ENCODE results near the gene PDZRN3. TPM values are rescaled to one million over a fixed set of nuclear protein-coding genes. Genes with fewer than 3 reads are reported as not detected.

Gene PDZRN3
- total RNA-seq, 1 experiment from 2014 or later: 0.24 TPM

DNA sequence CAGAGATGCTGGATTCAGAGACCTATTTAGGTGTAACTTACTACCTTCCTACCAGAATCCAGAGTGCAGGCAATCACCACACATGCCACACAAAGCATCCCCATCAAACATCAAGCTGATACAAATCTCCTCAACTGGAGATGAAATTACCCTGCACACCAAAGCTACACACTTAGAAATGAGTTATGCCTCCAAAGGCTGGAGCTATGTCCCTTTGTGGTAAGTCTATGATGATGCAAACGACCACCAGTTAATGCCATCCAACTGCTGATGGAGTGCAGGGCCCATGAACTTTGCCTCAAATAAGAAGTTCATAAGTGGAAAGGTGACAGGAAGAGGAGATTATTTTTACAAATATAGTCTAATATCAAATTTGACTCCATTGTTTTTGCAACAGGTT lies 38.1 kb downstream of the PDZRN3 start:
- H3K36me3 ChIP-seq (ENCODE audit: insufficient read depth, low read length, poor library complexity, severe bottlenecking): no peaks in the 10 kb centered on the region
- intact Hi-C loops (cut with micrococcal nuclease; ENCODE audit: unreplicated experiment): no loop called here
- POLR2A ChIA-PET (ENCODE audit: low non-redundant PET): no interaction called here
- no peaks in the 10 kb centered on the region for H3K27me3 ChIP-seq (replicated peaks; ENCODE audit: insufficient read depth, low read depth, low read length, poor library complexity)
- H3K9me3 ChIP-seq (ENCODE audit: low read depth, low read length, poor library complexity, severe bottlenecking): no peaks in the 10 kb centered on the region
- no peak overlapping the region for H3K4me3 ChIP-seq (ENCODE audit: low read depth, low read length, poor library complexity, severe bottlenecking)
- no peak for TF ChIP-seq EZH2 (IDR thresholded peaks at IDR 0.05; ENCODE audit: borderline replicate concordance, low read depth, low read length, poor library complexity, severe bottlenecking)
- TF ChIP-seq, protein P1, sequence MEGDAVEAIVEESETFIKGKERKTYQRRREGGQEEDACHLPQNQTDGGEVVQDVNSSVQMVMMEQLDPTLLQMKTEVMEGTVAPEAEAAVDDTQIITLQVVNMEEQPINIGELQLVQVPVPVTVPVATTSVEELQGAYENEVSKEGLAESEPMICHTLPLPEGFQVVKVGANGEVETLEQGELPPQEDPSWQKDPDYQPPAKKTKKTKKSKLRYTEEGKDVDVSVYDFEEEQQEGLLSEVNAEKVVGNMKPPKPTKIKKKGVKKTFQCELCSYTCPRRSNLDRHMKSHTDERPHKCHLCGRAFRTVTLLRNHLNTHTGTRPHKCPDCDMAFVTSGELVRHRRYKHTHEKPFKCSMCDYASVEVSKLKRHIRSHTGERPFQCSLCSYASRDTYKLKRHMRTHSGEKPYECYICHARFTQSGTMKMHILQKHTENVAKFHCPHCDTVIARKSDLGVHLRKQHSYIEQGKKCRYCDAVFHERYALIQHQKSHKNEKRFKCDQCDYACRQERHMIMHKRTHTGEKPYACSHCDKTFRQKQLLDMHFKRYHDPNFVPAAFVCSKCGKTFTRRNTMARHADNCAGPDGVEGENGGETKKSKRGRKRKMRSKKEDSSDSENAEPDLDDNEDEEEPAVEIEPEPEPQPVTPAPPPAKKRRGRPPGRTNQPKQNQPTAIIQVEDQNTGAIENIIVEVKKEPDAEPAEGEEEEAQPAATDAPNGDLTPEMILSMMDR (conservative IDR thresholded peaks at IDR 0.05; ENCODE audit: low read depth, low read length): no peak
- no peaks in the 10 kb centered on the region for H3K4me1 ChIP-seq (ENCODE audit: insufficient read depth, low read length, poor library complexity, severe bottlenecking)
- no TSS peak for BruUV-seq (replicated peaks)
- H3K27ac ChIP-seq (ENCODE audit: low read depth, low read length, poor library complexity, severe bottlenecking): no peak overlapping the region
- CTCF ChIA-PET: no interaction called here
- no peak for DNase-seq (ENCODE audit: low spot score)

DNA sequence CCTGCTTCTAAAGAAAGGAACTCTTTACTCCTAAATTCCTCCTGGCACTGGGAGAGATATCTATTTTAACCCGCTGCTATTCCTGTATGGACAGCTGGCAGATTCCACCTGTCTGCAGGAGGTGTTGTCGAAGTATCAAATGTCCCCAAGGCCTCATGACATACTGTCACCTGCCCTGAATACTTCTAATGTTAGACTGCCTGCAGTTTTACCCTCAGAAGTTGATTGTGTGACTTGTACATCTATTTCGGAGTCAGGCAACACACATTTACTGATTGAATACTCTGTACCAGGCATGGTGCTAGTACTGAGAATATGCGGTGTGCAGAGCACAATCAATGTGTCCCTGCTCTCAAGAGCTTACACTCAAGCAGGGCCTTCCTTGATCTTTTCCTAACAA lies 38.6 kb downstream of the PDZRN3 start:
- Histone ChIP-seq H3K9me3 (ENCODE audit: low read depth, low read length, poor library complexity, severe bottlenecking) (no peaks in the 10 kb centered on the region), H3K36me3 (ENCODE audit: insufficient read depth, low read length, poor library complexity, severe bottlenecking) (no peaks in the 10 kb centered on the region), H3K4me1 (ENCODE audit: insufficient read depth, low read length, poor library complexity, severe bottlenecking) (no peaks in the 10 kb centered on the region), H3K27me3 (replicated peaks; ENCODE audit: insufficient read depth, low read depth, low read length, poor library complexity) (no peaks in the 10 kb centered on the region), H3K4me3 (ENCODE audit: low read depth, low read length, poor library complexity, severe bottlenecking) (no peak overlapping the region), H3K27ac (ENCODE audit: low read depth, low read length, poor library complexity, severe bottlenecking) (no peak overlapping the region)
- POLR2A ChIA-PET (ENCODE audit: low non-redundant PET): no interaction called here
- intact Hi-C loops (cut with micrococcal nuclease; ENCODE audit: unreplicated experiment): no loop called here
- BruUV-seq (replicated peaks): no TSS peak
- CTCF ChIA-PET: no interaction called here
- no peak for DNase-seq (ENCODE audit: low spot score)
- TF ChIP-seq, protein P1 (conservative IDR thresholded peaks at IDR 0.05; ENCODE audit: low read depth, low read length): no peak
- TF ChIP-seq EZH2 (IDR thresholded peaks at IDR 0.05; ENCODE audit: borderline replicate concordance, low read depth, low read length, poor library complexity, severe bottlenecking): no peak

DNA sequence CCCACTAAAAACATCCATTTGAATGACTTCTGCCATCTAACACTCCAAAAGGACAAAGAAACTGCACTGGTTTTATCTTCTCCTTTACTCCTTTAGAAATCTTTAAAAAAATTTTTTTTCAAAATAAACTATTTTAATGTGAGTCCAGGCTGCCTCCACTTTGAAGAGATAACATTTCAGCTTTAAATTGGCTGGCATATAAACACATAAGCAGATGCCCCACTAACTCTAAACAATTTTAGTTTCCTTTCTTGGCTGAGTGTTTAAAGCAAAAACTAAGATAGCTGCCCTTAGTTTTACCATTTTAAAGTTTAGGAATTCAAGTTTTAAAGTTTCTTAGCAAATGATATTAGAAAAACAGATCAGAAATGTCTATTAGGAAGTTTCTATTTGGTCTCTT lies 39.9 kb downstream of the PDZRN3 start:
- no peak for DNase-seq (ENCODE audit: low spot score)
- ChIA-PET CTCF (no interaction called here), POLR2A (ENCODE audit: low non-redundant PET) (no interaction called here)
- no peak overlapping the region for H3K4me3 ChIP-seq (ENCODE audit: low read depth, low read length, poor library complexity, severe bottlenecking)
- TF ChIP-seq EZH2 (IDR thresholded peaks at IDR 0.05; ENCODE audit: borderline replicate concordance, low read depth, low read length, poor library complexity, severe bottlenecking): no peak
- TF ChIP-seq, protein P1 (conservative IDR thresholded peaks at IDR 0.05; ENCODE audit: low read depth, low read length): no peak
- intact Hi-C loops (cut with micrococcal nuclease; ENCODE audit: unreplicated experiment): no loop called here
- H3K4me1 ChIP-seq (ENCODE audit: insufficient read depth, low read length, poor library complexity, severe bottlenecking): no peaks in the 10 kb centered on the region
- no peaks in the 10 kb centered on the region for H3K9me3 ChIP-seq (ENCODE audit: low read depth, low read length, poor library complexity, severe bottlenecking)
- H3K27me3 ChIP-seq (replicated peaks; ENCODE audit: insufficient read depth, low read depth, low read length, poor library complexity): no peaks in the 10 kb centered on the region
- BruUV-seq (replicated peaks): no TSS peak
- no peaks in the 10 kb centered on the region for H3K36me3 ChIP-seq (ENCODE audit: insufficient read depth, low read length, poor library complexity, severe bottlenecking)
- H3K27ac ChIP-seq (ENCODE audit: low read depth, low read length, poor library complexity, severe bottlenecking): no peak overlapping the region

Measured in A673 (cell line).